Transverse colon (tissue), 3 donors: Measurements from ENCODE around the gene TPK1.

Source experiments
- CTCF ChIP-seq, 5 experiments: fragments of 200-600 bp in 3 of 5; fragments of 450-650 bp in 2 of 5; sonication (generic) in 3 of 5; IDR thresholded peaks; 1 replicate in 2 of 5; 2 replicates in 3 of 5; pipeline ENCODE4 v1.5.1; 2016 to 2017; ENCODE audit warnings: antibody characterized with exemption in 5 of 5, inconsistent platforms in 3 of 5, mild to moderate bottlenecking in 2 of 5, moderate library complexity in 1 of 5
- EP300 ChIP-seq: sonication (generic); formaldehyde crosslinking; IDR thresholded peaks from one replicate; pipeline ENCODE4 v1.6.1; 2017; ENCODE audit warnings: antibody characterized with exemption, low read depth
- POLR2A ChIP-seq: fragments of 450-650 bp; IDR thresholded peaks from one replicate; pipeline ENCODE4 v1.6.1; 2016; ENCODE audit warnings: antibody characterized with exemption, mild to moderate bottlenecking, moderate library complexity

GRCh38 chr7:144513334-144513733, 322.5 kb downstream of the TPK1 start:
- TF ChIP-seq CTCF (IDR thresholded peaks at IDR 0.05) (peak in 2 of 5 experiments; percentile 11 to 17), EP300 (no peak), POLR2A (no peak)
